ENCODE results near the gene MYO1C.

MYO1C gene

DNA sequence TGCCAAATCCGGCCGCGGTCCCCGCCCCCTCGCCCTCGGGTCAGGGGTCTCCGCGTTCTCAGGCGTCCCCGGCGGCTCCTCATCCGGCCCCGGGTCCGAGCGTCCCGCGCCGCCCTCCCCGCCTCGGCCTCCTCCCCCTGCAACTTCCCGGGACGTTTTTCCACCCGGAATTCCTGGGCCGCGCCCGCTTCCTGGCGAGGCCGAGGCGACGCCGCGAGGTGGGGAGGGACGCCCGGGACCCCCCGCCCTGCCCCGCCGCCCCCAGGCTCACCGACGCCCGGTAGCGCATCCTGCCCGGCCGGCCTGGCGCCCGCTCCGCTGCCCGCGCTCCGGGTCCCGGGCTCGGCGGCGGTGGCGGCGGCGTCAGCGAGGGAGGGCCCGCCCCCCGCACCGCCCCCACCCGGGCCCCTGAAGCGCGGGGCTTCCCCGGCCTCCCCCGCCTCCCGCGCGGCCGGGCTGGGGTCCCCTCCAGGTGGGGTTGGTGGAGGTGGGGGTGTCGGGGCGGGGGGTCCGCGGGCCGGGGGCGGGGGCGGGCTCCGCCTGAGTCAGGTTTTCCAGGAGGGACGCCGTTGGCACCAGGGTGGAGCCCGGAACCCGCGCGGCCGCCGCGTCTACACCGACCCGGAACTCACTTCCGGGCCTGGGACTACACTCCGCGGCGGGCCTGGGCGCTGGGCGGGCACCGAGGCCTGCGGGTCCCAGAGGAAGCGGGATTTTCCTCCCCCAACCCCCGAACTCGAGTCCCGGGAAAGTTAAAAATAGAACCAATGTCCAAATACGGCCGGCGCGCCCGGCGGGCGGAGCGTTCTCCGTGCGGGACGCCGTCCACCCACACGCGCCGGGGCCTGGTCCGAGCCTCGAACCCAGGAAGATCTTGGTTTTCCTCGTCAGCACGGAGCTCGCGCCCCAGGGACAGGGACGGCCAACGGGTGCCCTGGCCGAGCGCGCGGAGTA lies 6.8 kb downstream of the MYO1C start:
- peak; percentile 60 for DNase-seq (ENCODE audit: low spot score)

- peak; percentile 73 for DNase-seq (ENCODE audit: low spot score)
Measured at GRCh38 chr17:1484676-1485422, 7.6 kb downstream of the MYO1C start.

DNA sequence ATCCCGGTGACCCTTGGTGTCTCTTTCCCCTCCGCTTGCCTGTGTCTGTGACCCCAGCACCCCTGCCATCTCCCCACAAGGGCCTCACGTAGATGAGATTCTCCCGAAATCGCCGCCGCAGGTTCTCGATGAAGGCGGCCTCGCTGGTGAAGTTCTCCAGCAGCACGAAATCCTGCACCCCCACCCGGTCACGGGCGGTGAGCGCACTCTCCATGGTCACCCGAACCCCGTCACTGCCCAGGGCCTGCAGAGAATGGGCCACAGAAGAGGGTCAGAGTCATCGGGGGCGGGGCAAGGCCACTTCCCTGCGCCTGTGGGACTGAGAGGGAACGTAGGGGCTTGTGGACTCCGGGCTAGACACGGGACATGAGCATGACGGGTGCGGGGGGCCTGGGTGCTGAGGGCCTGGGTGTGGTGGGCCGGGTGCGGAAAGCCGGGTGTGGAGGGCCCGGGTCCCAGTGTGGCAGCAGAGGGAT lies 8.4 kb downstream of the MYO1C start:
- no peak for DNase-seq (ENCODE audit: low spot score)

DNA sequence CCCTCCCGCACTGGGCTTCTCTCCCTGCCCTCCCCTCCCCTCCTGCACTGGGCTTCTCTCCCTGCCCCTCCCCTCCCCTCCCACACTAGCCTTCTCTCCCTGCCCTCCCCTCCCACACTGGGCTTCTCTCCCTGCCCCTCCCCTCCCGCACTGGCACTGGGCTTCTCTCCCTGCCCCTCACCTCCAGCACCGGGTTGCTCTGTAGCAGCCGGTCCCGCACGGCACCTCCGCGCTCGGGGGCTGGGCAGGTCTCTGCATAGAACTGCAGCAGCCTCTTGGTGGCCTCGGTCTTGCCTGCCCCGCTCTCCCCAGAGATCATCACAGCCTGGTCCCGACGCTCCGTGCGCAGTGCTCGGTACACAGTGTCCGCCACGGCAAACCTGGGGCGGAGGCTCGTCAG lies 9.8 kb downstream of the MYO1C start:
- no peak for DNase-seq (ENCODE audit: low spot score)

GRCh38 chr17:1481736-1482135 lies 10.8 kb downstream of the MYO1C start:
- DNase-seq (ENCODE audit: low spot score), result no peak

GRCh38 chr17:1480747-1481465 lies 11.6 kb downstream of the MYO1C start:
- DNase-seq (ENCODE audit: low spot score), result no peak

DNA sequence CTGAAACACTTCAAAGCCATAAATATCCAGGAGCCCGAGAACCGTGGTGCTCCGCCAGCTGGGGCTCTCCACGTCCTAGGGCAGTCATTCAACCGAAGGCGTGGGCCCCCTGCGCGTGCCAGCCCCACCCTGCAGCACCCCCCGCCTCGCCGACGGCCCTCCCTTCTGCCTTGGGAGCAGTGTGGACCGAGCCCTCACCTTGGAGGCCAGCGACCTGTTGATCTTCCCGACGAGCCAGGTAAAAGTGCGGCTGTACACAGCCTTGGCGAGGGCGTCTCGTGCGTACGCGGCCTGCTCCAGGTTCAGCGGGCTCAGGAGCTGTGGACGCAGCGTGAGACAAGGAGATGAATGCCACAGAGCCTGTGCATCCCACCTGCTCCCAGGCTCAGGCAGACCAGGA lies 14.1 kb downstream of the MYO1C start:
- DNase-seq (ENCODE audit: low spot score), result no peak

DNA sequence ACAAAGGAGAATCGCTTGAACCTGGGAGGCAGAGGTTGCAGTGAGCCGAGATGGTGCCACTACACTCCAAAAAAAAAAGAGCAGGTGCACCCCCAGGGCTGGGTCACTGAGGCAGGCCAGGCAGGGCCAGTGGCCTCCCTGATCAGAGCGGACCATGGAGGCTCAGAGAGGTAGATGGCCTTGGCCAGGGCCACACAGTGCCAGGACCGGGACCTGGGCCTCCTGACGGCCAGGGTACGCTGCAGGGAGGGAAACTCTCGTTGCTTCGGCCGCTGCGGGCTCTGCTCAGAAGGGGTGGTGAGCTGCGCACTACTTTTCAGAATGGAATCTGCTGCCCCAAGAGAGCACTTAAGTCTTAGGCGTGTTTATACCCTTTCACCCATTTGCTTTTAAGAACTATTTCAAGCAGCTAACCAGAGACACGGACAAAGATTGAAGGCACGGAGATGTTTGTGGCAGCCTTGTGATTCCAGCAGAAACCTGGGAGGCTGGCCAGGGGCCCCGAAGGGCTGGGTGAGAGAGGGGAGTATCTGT lies 17.1 kb downstream of the MYO1C start:
- no peak for DNase-seq (ENCODE audit: low spot score)

DNA sequence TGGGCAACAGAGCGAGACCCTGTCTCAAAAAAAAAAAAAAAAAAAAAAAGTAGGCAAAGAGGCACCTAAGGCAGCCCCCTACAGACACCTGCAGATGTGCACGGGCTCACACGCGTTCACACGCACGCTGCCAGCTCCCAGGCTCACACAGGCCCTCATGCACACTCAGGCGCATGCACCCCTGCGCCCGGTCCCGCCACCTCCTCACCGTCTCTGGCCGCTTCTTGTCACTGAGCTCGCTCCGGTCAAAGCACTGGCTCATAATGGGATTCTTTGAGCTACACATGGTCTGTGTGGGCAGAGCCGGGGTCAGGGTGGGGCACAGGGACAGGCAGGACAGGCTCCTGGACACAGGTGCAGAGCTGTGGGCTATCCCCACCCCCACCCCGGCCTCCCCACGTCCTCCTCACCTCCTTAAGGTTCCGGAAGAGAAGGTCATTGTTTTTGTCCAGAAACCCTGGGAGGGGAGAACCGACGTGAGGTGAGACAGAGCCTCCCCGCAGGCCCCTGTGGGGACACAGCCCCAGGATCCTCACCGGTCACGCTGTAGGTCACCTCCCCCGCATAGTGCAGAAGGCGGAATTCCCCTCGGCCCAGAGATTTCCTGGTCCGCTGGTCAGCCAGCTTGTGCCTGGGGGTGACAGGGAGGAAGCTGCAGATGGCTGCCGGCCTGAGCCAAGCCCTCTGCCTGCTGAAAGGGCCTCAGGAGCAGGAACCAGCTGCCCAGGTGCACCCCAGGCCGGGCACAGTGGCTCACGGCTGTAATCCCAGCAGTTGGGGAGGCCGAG lies 17.9 kb downstream of the MYO1C start:
- no peak for DNase-seq (ENCODE audit: low spot score)

GRCh38 chr17:1473841-1474240 lies 18.6 kb downstream of the MYO1C start:
- no peak for DNase-seq (ENCODE audit: low spot score)

DNA sequence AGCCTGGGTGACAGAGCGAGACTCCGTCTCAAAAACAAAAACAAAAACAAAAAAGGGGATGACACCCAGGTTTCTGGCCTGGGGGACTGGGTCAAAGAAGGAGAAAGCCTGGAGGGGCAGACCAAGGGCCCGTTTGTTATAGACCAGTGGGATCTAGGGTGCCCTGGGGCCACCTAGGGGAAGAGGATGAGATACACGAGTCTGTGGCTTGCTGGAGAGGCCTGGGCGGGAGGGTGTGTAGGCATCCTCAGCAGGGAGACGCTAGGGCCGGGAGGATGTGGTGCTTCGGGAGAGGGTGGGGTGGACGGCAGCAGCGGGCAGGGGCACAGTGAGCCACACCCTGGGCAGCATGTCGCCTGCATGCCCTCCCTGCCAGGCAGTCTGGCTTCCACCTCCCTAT lies 19.3 kb downstream of the MYO1C start:
- no peak for DNase-seq (ENCODE audit: low spot score)

- DNase-seq (ENCODE audit: low spot score), result no peak
Measured at GRCh38 chr17:1471911-1472821, 20.3 kb downstream of the MYO1C start.

GRCh38 chr17:1471490-1471889 lies 21.0 kb downstream of the MYO1C start:
- no peak for DNase-seq (ENCODE audit: low spot score)

- no peak for DNase-seq (ENCODE audit: low spot score)
Measured at GRCh38 chr17:1470755-1471462, 21.6 kb downstream of the MYO1C start.

DNA sequence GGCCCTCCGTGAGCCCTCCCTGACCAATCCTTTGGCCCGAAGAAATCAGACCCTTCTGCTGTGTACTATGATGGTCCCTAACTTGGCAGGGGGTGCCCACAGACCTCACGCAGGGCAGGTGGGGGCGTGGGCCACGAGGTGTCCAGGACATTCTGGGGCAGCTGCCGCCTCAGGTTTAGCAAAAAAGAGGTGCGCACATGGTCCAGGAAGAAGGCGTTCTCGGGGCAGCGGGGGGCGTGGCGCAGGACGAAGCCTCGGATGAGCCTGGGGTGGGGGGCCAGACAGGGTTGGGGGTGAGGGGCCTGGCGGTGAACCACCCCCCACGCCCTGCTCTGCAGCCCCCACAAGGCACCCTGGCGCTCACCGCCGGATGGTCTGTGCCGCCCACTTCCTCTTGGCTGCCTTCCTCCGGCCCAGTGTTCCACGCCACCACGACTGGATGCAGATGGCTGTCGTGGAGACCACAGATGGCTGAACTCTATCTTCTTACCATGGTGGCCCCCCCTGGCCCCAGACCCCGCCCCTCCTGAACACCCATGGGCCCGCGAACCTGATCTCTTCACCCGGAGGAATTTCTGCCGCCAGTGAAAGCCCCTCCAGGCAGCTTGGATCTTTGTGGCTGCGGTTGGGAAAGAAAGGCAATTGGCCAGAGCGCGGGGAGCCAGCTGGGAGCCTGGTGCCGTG lies 22.3 kb downstream of the MYO1C start:
- DNase-seq (ENCODE audit: low spot score), result no peak

DNA sequence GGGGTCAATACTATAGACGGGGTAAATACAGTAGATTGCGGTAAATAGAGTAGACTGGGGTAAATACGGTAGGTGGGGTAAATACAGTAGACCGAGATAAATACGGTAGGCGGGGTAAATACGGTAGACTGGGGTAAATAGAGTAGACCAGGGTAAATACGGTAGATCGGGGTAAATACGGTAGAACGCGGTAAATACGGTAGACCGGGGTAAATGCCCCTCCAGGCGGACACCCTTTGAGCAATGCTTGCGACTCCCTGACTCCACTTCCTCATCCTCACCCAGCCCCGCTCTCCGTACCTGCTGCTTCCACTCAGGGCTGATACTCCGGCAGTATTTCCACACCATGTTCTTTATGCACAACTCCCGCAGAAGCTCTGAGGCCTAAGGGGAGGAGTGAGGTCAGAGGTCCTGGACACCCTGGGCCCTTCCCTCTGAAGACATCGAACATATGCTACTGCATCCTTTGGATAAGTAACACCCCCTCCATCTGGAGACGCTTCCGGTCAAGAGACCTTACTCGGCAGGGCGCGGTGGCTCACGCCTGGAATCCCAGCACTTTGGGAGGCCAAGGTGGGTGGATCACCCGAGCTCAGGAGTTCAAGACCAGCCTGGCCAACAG lies 23.1 kb downstream of the MYO1C start:
- no peak for DNase-seq (ENCODE audit: low spot score)

- no peak for DNase-seq (ENCODE audit: low spot score)
Measured at GRCh38 chr17:1467898-1468492, 24.5 kb downstream of the MYO1C start.

- DNase-seq (ENCODE audit: low spot score), result no peak
Measured at GRCh38 chr17:1467258-1467657, 25.2 kb downstream of the MYO1C start.
